Activated CD8-positive, alpha-beta memory T cell treated with anti-CD3 and anti-CD28 coated beads, Interleukin-2, amount 50 U/mL, for 1 hour (primary cell): ENCODE results near the gene DCAF16.

Experiments used
- DNase-seq: peaks from one replicate; pipeline ENCODE4 v3.0.0-alpha.2; 2020; ENCODE audit errors: extremely low read depth

The DCAF16 gene

GRCh38 chr4:17781300-17782287, 29.0 kb downstream of the DCAF16 start, which contains the start of gene FAM184B:
Gene FAM184B (minus strand): TSS chr4:17781621. CDS start chr4:17781299, 322 bp downstream.
- DNase-seq = no peak

- DNase-seq = no peak
These were observed 29.9 kb downstream of the DCAF16 start for GRCh38 chr4:17780501-17781299.

- DNase-seq = no peak
These were observed 32.1 kb downstream of the DCAF16 start for GRCh38 chr4:17778431-17778830.

GRCh38 chr4:17773135-17773698, 37.3 kb downstream of the DCAF16 start:
- DNase-seq = no peak

- no peak for DNase-seq
These were observed 39.2 kb downstream of the DCAF16 start for GRCh38 chr4:17771284-17771908.

GRCh38 chr4:17770845-17771244, 39.7 kb downstream of the DCAF16 start:
- no peak for DNase-seq

- no peak for DNase-seq
These were observed 41.0 kb downstream of the DCAF16 start for GRCh38 chr4:17769406-17770174.

- DNase-seq = no peak
These were observed 43.6 kb downstream of the DCAF16 start for GRCh38 chr4:17766826-17767458.

GRCh38 chr4:17765514-17766286, 44.9 kb downstream of the DCAF16 start:
- no peak for DNase-seq

- DNase-seq = no peak
These were observed 46.6 kb downstream of the DCAF16 start for GRCh38 chr4:17763931-17764330.

- DNase-seq = no peak
These were observed 47.1 kb downstream of the DCAF16 start for GRCh38 chr4:17763416-17763815.

GRCh38 chr4:17762726-17763125, 47.8 kb downstream of the DCAF16 start:
- DNase-seq = no peak

- DNase-seq = no peak
These were observed 49.5 kb downstream of the DCAF16 start for GRCh38 chr4:17761062-17761461.

- no peak for DNase-seq
These were observed 49.9 kb downstream of the DCAF16 start for GRCh38 chr4:17760626-17761025.

GRCh38 chr4:17758485-17758884, 52.1 kb downstream of the DCAF16 start:
- no peak for DNase-seq

GRCh38 chr4:17757621-17758020, 52.9 kb downstream of the DCAF16 start:
- no peak for DNase-seq

GRCh38 chr4:17753646-17754045, 56.9 kb downstream of the DCAF16 start:
- no peak for DNase-seq
